PC-3 (cell line): ENCODE results near the gene KIF6.

Experiments used
- CTCF ChIP-seq: fragments of 300-600 bp; sonication (generic); conservative IDR thresholded peaks from 2 replicates; pipeline ENCODE4 v1.5.1; 2017; ENCODE audit warnings: antibody characterized with exemption, low read depth, mild to moderate bottlenecking, low read length
- EZH2 ChIP-seq: fragments of 300-600 bp; sonication (generic); IDR thresholded peaks from one replicate; pipeline ENCODE4 v1.6.1; 2017; ENCODE audit warnings: antibody characterized with exemption, mild to moderate bottlenecking, low read length; ENCODE audit not compliant: unreplicated experiment
- EZH2phosphoT487 ChIP-seq: fragments of 300-600 bp; sonication (generic); IDR thresholded peaks from 2 replicates; pipeline ENCODE4 v1.6.1; 2018; ENCODE audit warnings: mild to moderate bottlenecking, antibody characterized with exemption, low read length, borderline replicate concordance

- TF ChIP-seq CTCF (no peak), EZH2 (no peak), EZH2phosphoT487 (no peak)
Observed at GRCh38 chr6:39610221-39610620, 115.0 kb downstream of the KIF6 start.
